ENCODE measurements around the gene FAM171A2.

DNA sequence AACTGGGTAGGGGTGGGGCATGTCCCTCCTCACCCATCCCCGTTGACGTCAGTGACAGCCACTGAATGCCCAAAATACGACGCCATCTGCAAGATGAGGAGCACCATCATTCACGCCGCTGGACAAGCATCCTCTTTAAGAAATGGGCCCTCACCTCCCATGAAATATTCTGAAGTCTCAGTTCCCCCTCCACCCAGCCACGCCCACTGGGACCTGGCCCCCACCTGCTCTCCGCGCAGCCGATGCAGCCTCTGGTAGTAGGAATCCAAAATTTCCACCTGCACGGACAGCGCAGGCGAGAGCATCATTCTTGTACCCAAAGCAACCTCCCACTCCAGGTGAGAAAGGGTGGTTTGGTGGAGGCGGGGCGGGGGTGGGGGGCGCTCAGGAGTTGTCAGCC, 20.2 kb upstream of the FAM171A2 start:
- TF ChIP-seq RNF2 (IDR thresholded peaks at IDR 0.05; ENCODE audit: borderline replicate concordance, low read depth, low read length, missing control alignments, poor library complexity, severe bottlenecking) (no peak), EZH2 (IDR thresholded peaks at IDR 0.05; ENCODE audit: low read depth, low read length, severe bottlenecking) (no peak), POLR2AphosphoS5 (IDR thresholded peaks at IDR 0.05; ENCODE audit: low read depth, low read length) (no peak), YY1 (IDR thresholded peaks at IDR 0.05; ENCODE audit: low read depth, low read length) (no peak), JUND (IDR thresholded peaks at IDR 0.05; ENCODE audit: low read length) (no peak)
- TF ChIP-seq, protein P1, sequence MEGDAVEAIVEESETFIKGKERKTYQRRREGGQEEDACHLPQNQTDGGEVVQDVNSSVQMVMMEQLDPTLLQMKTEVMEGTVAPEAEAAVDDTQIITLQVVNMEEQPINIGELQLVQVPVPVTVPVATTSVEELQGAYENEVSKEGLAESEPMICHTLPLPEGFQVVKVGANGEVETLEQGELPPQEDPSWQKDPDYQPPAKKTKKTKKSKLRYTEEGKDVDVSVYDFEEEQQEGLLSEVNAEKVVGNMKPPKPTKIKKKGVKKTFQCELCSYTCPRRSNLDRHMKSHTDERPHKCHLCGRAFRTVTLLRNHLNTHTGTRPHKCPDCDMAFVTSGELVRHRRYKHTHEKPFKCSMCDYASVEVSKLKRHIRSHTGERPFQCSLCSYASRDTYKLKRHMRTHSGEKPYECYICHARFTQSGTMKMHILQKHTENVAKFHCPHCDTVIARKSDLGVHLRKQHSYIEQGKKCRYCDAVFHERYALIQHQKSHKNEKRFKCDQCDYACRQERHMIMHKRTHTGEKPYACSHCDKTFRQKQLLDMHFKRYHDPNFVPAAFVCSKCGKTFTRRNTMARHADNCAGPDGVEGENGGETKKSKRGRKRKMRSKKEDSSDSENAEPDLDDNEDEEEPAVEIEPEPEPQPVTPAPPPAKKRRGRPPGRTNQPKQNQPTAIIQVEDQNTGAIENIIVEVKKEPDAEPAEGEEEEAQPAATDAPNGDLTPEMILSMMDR (IDR thresholded peaks at IDR 0.05; ENCODE audit: control extremely low read depth in 1 of 3, insufficient read depth in 1 of 3, low read depth in 1 of 3, low read length in 3 of 3) = no peak
- TF ChIP-seq, protein P2, sequence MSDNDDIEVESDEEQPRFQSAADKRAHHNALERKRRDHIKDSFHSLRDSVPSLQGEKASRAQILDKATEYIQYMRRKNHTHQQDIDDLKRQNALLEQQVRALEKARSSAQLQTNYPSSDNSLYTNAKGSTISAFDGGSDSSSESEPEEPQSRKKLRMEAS (IDR thresholded peaks at IDR 0.05) = no peak

All from H1 (cell line).